Endothelial cell of umbilical vein (primary cell): ENCODE results near the gene ERBB4. TPM values are rescaled to one million over a fixed set of nuclear protein-coding genes. Genes with fewer than 3 reads are reported as not detected.

Experiments used
- BruUV-seq: library from RNA; stranded (reverse); fragments of 400-500 nt; replicated peaks from 2 replicates; lab custom pipeline; 2021; lab: Mats Ljungman, UMichigan
- CTCF ChIA-PET: fragments of 300-600, 350-600 bp; sonication (Branson Sonifier 250); formaldehyde crosslinking; loops from one replicate; lab custom pipeline; 2021; ENCODE audit warnings: antibody characterized with exemption, inconsistent platforms; lab: Charles Lee
- POLR2A ChIA-PET: fragments of 300-600, 350-600 bp; sonication (Branson Sonifier 250); formaldehyde crosslinking; loops from one replicate; lab custom pipeline; 2021; ENCODE audit warnings: antibody characterized with exemption, inconsistent platforms; lab: Charles Lee
- DNase-seq: peaks from one replicate; pipeline ENCODE4 v3.0.0-alpha.2; 2011; ENCODE audit warnings: low read depth, low spot score
- FAIRE-seq: peaks from 2 replicates; lab custom pipeline; 2011; peaks lifted over from hg19 to GRCh38; lab: Jason Lieb, UNC
- H2AFZ ChIP-seq: 2 replicates; pipeline ENCODE4 v1.6.0; 2012; ENCODE audit warnings: low read depth, low read length, control low read depth, inconsistent platforms
- H3K27ac ChIP-seq: 2 replicates; pipeline ENCODE4 v1.5.1; 2011; ENCODE audit warnings: low read depth, mild to moderate bottlenecking, control low read depth, low read length, moderate library complexity; ENCODE audit not compliant: insufficient read depth
- H3K27me3 ChIP-seq, 2 experiments: 2 replicates each; pipeline versions ENCODE4 v1.6.0 to v1.6.1; 2011; ENCODE audit warnings: low read length in 2 of 2, mixed read lengths in 1 of 2; ENCODE audit not compliant: control insufficient read depth in 2 of 2, insufficient read depth in 2 of 2
- H3K36me3 ChIP-seq, 2 experiments: 2 replicates in 1 of 2; 3 replicates in 1 of 2; pipeline ENCODE4 v1.5.1; 2011; ENCODE audit warnings: low read length in 2 of 2, mild to moderate bottlenecking in 1 of 2, moderate library complexity in 1 of 2; ENCODE audit not compliant: control insufficient read depth in 2 of 2, insufficient read depth in 2 of 2; ENCODE audit errors: extremely low read depth in 1 of 2
- H3K4me1 ChIP-seq: 3 replicates; pipeline ENCODE4 v1.5.1; 2011; ENCODE audit warnings: mild to moderate bottlenecking, low read length; ENCODE audit not compliant: control insufficient read depth, insufficient read depth; ENCODE audit errors: extremely low read depth
- H3K4me2 ChIP-seq: 2 replicates; pipeline ENCODE4 v1.6.1; 2011; ENCODE audit warnings: low read length, control low read depth, mixed read lengths; ENCODE audit not compliant: insufficient read depth
- H3K4me3 ChIP-seq, 3 experiments: fragments of 200-600 bp in 1 of 3; sonication (generic), shearing (Covaris generic) in 1 of 3; replicated peaks in 1 of 3; 2 replicates each; pipeline ENCODE4 v1.5.1; 2011 to 2016; ENCODE audit warnings: control low read depth in 3 of 3, low read length in 3 of 3, mild to moderate bottlenecking in 2 of 3, inconsistent platforms in 1 of 3, low read depth in 1 of 3, moderate library complexity in 1 of 3; ENCODE audit not compliant: insufficient read depth in 1 of 3
- H3K79me2 ChIP-seq: 2 replicates; pipeline ENCODE4 v1.6.0; 2012; ENCODE audit warnings: low read length, inconsistent platforms; ENCODE audit not compliant: control insufficient read depth, insufficient read depth
- H3K9ac ChIP-seq: replicated peaks from 2 replicates; pipeline ENCODE3; 2011; ENCODE audit warnings: low read length, control low read depth; ENCODE audit not compliant: insufficient read depth; ENCODE audit errors: extremely low read depth
- H3K9me1 ChIP-seq: replicated peaks from 3 replicates; pipeline ENCODE4 v1.6.0; 2011; ENCODE audit warnings: mild to moderate bottlenecking, low read length; ENCODE audit not compliant: control insufficient read depth, insufficient read depth; ENCODE audit errors: extremely low read depth
- H3K9me3 ChIP-seq: replicated peaks from 2 replicates; pipeline ENCODE4 v1.5.1; 2012; ENCODE audit warnings: low read length, inconsistent platforms; ENCODE audit not compliant: control insufficient read depth, insufficient read depth
- H4K20me1 ChIP-seq: replicated peaks from 2 replicates; pipeline ENCODE3; 2011; ENCODE audit warnings: mild to moderate bottlenecking, low read length; ENCODE audit not compliant: control insufficient read depth, insufficient read depth; ENCODE audit errors: extremely low read depth
- EZH2 ChIP-seq: IDR thresholded peaks from 2 replicates; pipeline ENCODE4 v1.6.1; 2012; ENCODE audit warnings: borderline replicate concordance, low read depth, mild to moderate bottlenecking, moderate library complexity, low read length, inconsistent platforms; ENCODE audit not compliant: severe bottlenecking
- FOS ChIP-seq: IDR thresholded peaks from 2 replicates; pipeline ENCODE4 v1.6.1; 2011; ENCODE audit warnings: mild to moderate bottlenecking, low read length, moderate library complexity, borderline replicate concordance; ENCODE audit not compliant: insufficient read depth
- GATA2 ChIP-seq: IDR thresholded peaks from 2 replicates; pipeline ENCODE4 v1.7.0; 2011; ENCODE audit warnings: low read depth, mild to moderate bottlenecking, moderate library complexity, mixed read lengths, low read length; ENCODE audit not compliant: insufficient read length, insufficient read depth
- JUN ChIP-seq: IDR thresholded peaks from 2 replicates; pipeline ENCODE4 v1.6.1; 2011; ENCODE audit warnings: borderline replicate concordance, low read depth; ENCODE audit not compliant: insufficient read length, insufficient read depth
- MYC ChIP-seq: IDR thresholded peaks from one replicate; pipeline ENCODE4 v1.6.1; 2011; ENCODE audit warnings: mild to moderate bottlenecking, low read depth, low read length
- POLR2A ChIP-seq: IDR thresholded peaks from 2 replicates; pipeline ENCODE4 v1.6.1; 2012; ENCODE audit warnings: low read depth, mild to moderate bottlenecking, control low read depth, low read length
- POLR2AphosphoS5 ChIP-seq: IDR thresholded peaks from 2 replicates; pipeline ENCODE4 v1.6.1; 2012; ENCODE audit warnings: low read depth, mild to moderate bottlenecking, control low read depth, low read length, moderate library complexity; ENCODE audit not compliant: insufficient read depth
- dilution Hi-C: fragments of 300-500 bp; cut with MboI; formaldehyde crosslinking; loops from one replicate; pipeline ENCODE4 v1.15.0; 2019; ENCODE audit warnings: low sequenced_read_pairs; ENCODE audit not compliant: extremely low pct_ligation_motif_present
- intact Hi-C: fragments of 100-400 bp; cut with micrococcal nuclease; formaldehyde crosslinking; loops from one replicate; pipeline ENCODE4 v1.10.0; 2022
- microRNA-seq: library from miRNA; unstranded; fragments of <30 nt; microRNA quantifications from one replicate; pipeline ENCODE4 v1.2.0, GENCODE V29; 2021; ENCODE audit warnings: borderline number of aligned reads, borderline replicate concordance
- polyA plus RNA-seq, 4 experiments: library from polyadenylated mRNA; depleted of rRNA in 3 of 4; stranded (reverse) in 3 of 4; unstranded in 1 of 4; fragments of >200 nt; gene quantifications; 2 replicates each; pipeline versions ENCODE4 v1.2.1 to v1.2.3, GENCODE V29; 2011 to 2012; ENCODE audit warnings: missing spikeins in 1 of 4
- small RNA-seq: library from RNA; depleted of rRNA; stranded (forward); fragments of <200 nt; gene quantifications from one replicate; pipeline ENCODE3, GENCODE V24; 2012; ENCODE audit warnings: low replicate concordance, low read depth; ENCODE audit not compliant: insufficient read depth, insufficient read length
- total RNA-seq: library from RNA; stranded (reverse); gene quantifications from 2 replicates; pipeline ENCODE4 v1.2.3, GENCODE V29; 2021
- TF ChIP-seq, protein P1 (sequence below), 2 donors: IDR thresholded peaks; 1 replicate in 1 of 2; 2 replicates in 1 of 2; pipeline ENCODE4 v1.5.1; 2011; ENCODE audit warnings: low read length in 2 of 2, mild to moderate bottlenecking in 2 of 2, moderate library complexity in 2 of 2, control low read depth in 1 of 2, inconsistent platforms in 1 of 2, low read depth in 1 of 2; ENCODE audit not compliant: insufficient read depth in 1 of 2; ENCODE audit errors: extremely low read depth in 1 of 2
- TF ChIP-seq, protein P2 (sequence below): IDR thresholded peaks from 2 replicates; pipeline ENCODE4 v1.6.1; 2011; ENCODE audit not compliant: insufficient read depth, insufficient read length

Gene ERBB4
- total and polyA plus RNA-seq, 2 donors (not counting 3 experiments of a cell fraction or from before 2014, with no cell fraction given) = 0.01 to 0.27 TPM

- no peak for DNase-seq
- H3K4me2 ChIP-seq = no peak overlapping the region
- H3K79me2 ChIP-seq = no peaks in the 10 kb centered on the region
- dilution Hi-C loops (no loop called here), intact Hi-C loops (no loop called here)
- no peak for FAIRE-seq
- H3K27me3 ChIP-seq = no peaks in the 10 kb centered on the region
- no peaks in the 10 kb centered on the region for H4K20me1 ChIP-seq
- no TSS peak for BruUV-seq
- H2AFZ ChIP-seq = no peak overlapping the region
- POLR2A ChIA-PET = no interaction called here
- no peaks in the 10 kb centered on the region for H3K4me1 ChIP-seq
- no peak overlapping the region for H3K9ac ChIP-seq
- CTCF ChIA-PET = no interaction called here
- H3K36me3 ChIP-seq = no peaks in the 10 kb centered on the region
- H3K9me1 ChIP-seq = no peaks in the 10 kb centered on the region
- H3K9me3 ChIP-seq = no peaks in the 10 kb centered on the region
- TF ChIP-seq GATA2 = no peak
- TF ChIP-seq POLR2A = no peak
- no peak for TF ChIP-seq MYC
- no peak for TF ChIP-seq POLR2AphosphoS5
- TF ChIP-seq, protein P1, sequence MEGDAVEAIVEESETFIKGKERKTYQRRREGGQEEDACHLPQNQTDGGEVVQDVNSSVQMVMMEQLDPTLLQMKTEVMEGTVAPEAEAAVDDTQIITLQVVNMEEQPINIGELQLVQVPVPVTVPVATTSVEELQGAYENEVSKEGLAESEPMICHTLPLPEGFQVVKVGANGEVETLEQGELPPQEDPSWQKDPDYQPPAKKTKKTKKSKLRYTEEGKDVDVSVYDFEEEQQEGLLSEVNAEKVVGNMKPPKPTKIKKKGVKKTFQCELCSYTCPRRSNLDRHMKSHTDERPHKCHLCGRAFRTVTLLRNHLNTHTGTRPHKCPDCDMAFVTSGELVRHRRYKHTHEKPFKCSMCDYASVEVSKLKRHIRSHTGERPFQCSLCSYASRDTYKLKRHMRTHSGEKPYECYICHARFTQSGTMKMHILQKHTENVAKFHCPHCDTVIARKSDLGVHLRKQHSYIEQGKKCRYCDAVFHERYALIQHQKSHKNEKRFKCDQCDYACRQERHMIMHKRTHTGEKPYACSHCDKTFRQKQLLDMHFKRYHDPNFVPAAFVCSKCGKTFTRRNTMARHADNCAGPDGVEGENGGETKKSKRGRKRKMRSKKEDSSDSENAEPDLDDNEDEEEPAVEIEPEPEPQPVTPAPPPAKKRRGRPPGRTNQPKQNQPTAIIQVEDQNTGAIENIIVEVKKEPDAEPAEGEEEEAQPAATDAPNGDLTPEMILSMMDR (IDR thresholded peaks at IDR 0.05; ENCODE audit: extremely low read depth in 1 of 2, insufficient read depth in 1 of 2, low read depth in 1 of 2, low read length in 2 of 2) = no peak
- TF ChIP-seq, protein P2, sequence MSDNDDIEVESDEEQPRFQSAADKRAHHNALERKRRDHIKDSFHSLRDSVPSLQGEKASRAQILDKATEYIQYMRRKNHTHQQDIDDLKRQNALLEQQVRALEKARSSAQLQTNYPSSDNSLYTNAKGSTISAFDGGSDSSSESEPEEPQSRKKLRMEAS = no peak
- TF ChIP-seq JUN = no peak
- no peak for TF ChIP-seq EZH2
- TF ChIP-seq FOS = no peak
- no peak overlapping the region for H3K4me3 ChIP-seq
- H3K27ac ChIP-seq = no peak overlapping the region
Measured at GRCh38 chr2:211328126-211328525, 1210.5 kb downstream of the ERBB4 start.

Small RNA genes lying within 50 kb of the gene (microRNA-seq; reads per million reads assigned to microRNA genes)
- not detected for gene MIR548F2

Small RNA genes lying within 50 kb of the gene (small RNA-seq; reads per million reads assigned to genes)
- gene MIR548F2 (not detected), gene RNA5SP119 (not detected)
